ENCODE measurements around the gene SH2D3A. TPM values are rescaled to one million over a fixed set of nuclear protein-coding genes. Genes with fewer than 3 reads are reported as not detected.

SH2D3A gene
- total RNA-seq, 1 experiment from 2014 or later, result 2.2 TPM

GRCh38 chr19:6724631-6725492 lies 42.4 kb downstream of the SH2D3A start:
- H3K27ac ChIP-seq (ENCODE audit: low read length), result no peak overlapping the region
- no peak for TF ChIP-seq REST (IDR thresholded peaks at IDR 0.05; ENCODE audit: insufficient read depth in 1 of 2, low read depth in 2 of 2, low read length in 1 of 2)
- TF ChIP-seq TCF7L2 (IDR thresholded peaks at IDR 0.05; ENCODE audit: low read depth, low read length), result no peak
- TF ChIP-seq POLR2AphosphoS5 (IDR thresholded peaks at IDR 0.05; ENCODE audit: low read depth, low read length), result no peak
- no peak for TF ChIP-seq SIN3A (IDR thresholded peaks at IDR 0.05; ENCODE audit: borderline replicate concordance, insufficient read depth, low read depth, low read length)
- in situ Hi-C loops (cut with HindIII; ENCODE audit: low pct_unique_long_range_greater_than_20kb, low sequenced_read_pairs), result no loop called here
- POLR2A ChIA-PET, result no interaction called here
- CTCF ChIA-PET, result no interaction called here
- no TSS peak for BruUV-seq (replicated peaks)
- ATAC-seq, result no peak
- no peak overlapping the region for H3K4me3 ChIP-seq (ENCODE audit: low read depth in 2 of 2, low read length in 2 of 2)
- H3K36me3 ChIP-seq (ENCODE audit: control insufficient read depth, insufficient read depth, low read length), result no peaks in the 10 kb centered on the region
- no peak for DNase-seq (ENCODE audit: low read depth, low spot score)
- H3K27me3 ChIP-seq (ENCODE audit: control insufficient read depth, insufficient read depth, low read length), result no peaks in the 10 kb centered on the region
- H3K9me3 ChIP-seq (ENCODE audit: control insufficient read depth, insufficient read depth, low read depth, low read length), result no peaks in the 10 kb centered on the region
- intact Hi-C loops (cut with micrococcal nuclease; ENCODE audit: unreplicated experiment), result no loop called here
- H3K4me1 ChIP-seq (ENCODE audit: control insufficient read depth, insufficient read depth, low read length), result no peaks in the 10 kb centered on the region

GRCh38 chr19:6723738-6724137 lies 43.5 kb downstream of the SH2D3A start:
- Histone ChIP-seq H3K27ac (ENCODE audit: low read length) (no peak overlapping the region), H3K36me3 (ENCODE audit: control insufficient read depth, insufficient read depth, low read length) (no peaks in the 10 kb centered on the region), H3K4me1 (ENCODE audit: control insufficient read depth, insufficient read depth, low read length) (no peaks in the 10 kb centered on the region), H3K9me3 (ENCODE audit: control insufficient read depth, insufficient read depth, low read depth, low read length) (no peaks in the 10 kb centered on the region), H3K27me3 (ENCODE audit: control insufficient read depth, insufficient read depth, low read length) (no peaks in the 10 kb centered on the region), H3K4me3 (ENCODE audit: low read depth in 2 of 2, low read length in 2 of 2) (no peak overlapping the region)
- in situ Hi-C loops (cut with HindIII; ENCODE audit: low pct_unique_long_range_greater_than_20kb, low sequenced_read_pairs), result no loop called here
- CTCF ChIA-PET, result no interaction called here
- DNase-seq (ENCODE audit: low read depth, low spot score), result no peak
- no peak for TF ChIP-seq SIN3A (IDR thresholded peaks at IDR 0.05; ENCODE audit: borderline replicate concordance, insufficient read depth, low read depth, low read length)
- no peak for TF ChIP-seq REST (IDR thresholded peaks at IDR 0.05; ENCODE audit: insufficient read depth in 1 of 2, low read depth in 2 of 2, low read length in 1 of 2)
- no peak for TF ChIP-seq POLR2AphosphoS5 (IDR thresholded peaks at IDR 0.05; ENCODE audit: low read depth, low read length)
- no peak for TF ChIP-seq TCF7L2 (IDR thresholded peaks at IDR 0.05; ENCODE audit: low read depth, low read length)
- TF ChIP-seq CTCF (IDR thresholded peaks at IDR 0.05), result no peak
- intact Hi-C loops (cut with micrococcal nuclease; ENCODE audit: unreplicated experiment), result no loop called here
- no peak for ATAC-seq
- POLR2A ChIA-PET, result no interaction called here
- BruUV-seq (replicated peaks), result no TSS peak
